ENCODE results near the gene STAT1.

GRCh38 chr2:191018643-191019119 is 4.7 kb upstream of the STAT1 start:
- TF ChIP-seq FOXP2 (optimal IDR thresholded peaks at IDR 0.05; ENCODE audit: control extremely low read depth, extremely low read length, insufficient read depth) = no peak
- no peak for TF ChIP-seq POLR2AphosphoS5 (IDR thresholded peaks at IDR 0.05; ENCODE audit: borderline replicate concordance, low read depth, low read length)
